Fibroblast of upper back skin (primary cell): Measurements from ENCODE around the gene SPSB3.

Experiments
- DNase-seq: peaks from one replicate; pipeline ENCODE4 v3.0.0-alpha.2; 2013

The SPSB3 gene

GRCh38 chr16:1782408-1783264 lies at the start of gene SPSB3, which contains the start of gene NUBP2:
SPSB3 (minus strand) TSS chr16:1782571; CDS start chr16:1781483, 1,088 bp downstream.
NUBP2 (plus strand) TSS chr16:1782960; CDS start chr16:1783021, 61 bp downstream.
- peak; percentile 100 for DNase-seq

- no peak for DNase-seq
Observed at GRCh38 chr16:1831186-1832075, 49.1 kb upstream of the SPSB3 start.

DNA sequence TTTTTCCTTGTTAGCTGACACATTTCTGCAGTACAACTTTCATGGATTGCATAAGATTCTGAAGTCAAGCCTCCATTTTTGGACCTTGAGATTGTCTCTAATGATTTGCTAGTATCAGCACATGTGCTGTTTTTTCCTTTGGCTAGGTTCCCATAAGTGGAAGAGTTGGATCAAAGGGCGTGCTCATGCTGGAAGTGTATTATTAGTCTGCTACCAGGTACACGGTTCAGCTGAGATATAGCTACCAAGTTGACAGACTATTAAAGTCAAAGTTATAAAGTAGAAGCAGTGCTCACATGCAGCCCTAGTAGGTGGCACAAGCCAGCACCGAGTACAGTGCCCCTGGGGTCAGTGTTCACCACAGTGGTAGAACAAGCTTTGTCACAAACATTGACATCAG lies 47.8 kb upstream of the SPSB3 start:
- no peak for DNase-seq

DNA sequence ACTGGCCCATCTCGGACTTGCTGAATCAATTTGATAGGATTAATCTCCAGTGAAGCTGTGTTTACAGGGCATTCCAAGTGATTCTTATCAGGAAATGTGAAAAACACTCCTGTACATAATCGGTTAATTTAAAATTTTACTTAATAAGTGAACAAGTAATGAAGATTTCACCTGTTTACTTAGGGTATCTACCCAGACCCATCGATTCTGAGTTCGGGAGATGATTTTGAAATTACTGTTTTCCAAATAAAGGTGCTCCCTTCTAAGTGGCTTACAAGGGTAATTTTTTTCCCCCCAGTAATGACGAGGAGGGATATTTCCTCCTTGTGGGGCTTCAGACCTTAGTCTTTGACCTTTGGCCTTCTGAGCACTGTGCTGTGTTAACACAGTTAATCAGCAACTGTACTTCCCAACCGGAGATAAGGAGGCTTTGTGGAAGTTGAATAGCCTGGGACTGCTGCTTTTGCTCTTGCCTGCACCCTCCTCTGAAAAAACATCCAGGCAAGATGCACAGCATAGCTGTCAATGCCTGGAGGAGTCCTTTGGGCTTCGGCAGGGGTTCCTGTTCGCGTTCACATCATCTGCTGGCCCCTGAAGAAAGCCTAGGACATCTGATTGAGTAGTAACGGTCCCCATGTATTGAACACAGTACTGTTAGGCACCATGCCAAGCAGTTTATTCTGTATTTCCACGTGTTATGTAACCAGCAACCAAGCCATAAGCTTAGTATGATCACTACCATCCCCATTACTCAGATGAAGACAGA lies 46.5 kb upstream of the SPSB3 start:
- DNase-seq, result no peak

GRCh38 chr16:1826691-1827573 lies 44.6 kb upstream of the SPSB3 start, which contains the start of the genes FAHD1 and HAGH:
FAHD1 (plus strand) TSS chr16:1827206; CDS start chr16:1827239, 33 bp downstream.
HAGH (minus strand) TSS chr16:1826825; CDS start chr16:1826787, 38 bp downstream.
- peak; percentile 91 for DNase-seq

DNA sequence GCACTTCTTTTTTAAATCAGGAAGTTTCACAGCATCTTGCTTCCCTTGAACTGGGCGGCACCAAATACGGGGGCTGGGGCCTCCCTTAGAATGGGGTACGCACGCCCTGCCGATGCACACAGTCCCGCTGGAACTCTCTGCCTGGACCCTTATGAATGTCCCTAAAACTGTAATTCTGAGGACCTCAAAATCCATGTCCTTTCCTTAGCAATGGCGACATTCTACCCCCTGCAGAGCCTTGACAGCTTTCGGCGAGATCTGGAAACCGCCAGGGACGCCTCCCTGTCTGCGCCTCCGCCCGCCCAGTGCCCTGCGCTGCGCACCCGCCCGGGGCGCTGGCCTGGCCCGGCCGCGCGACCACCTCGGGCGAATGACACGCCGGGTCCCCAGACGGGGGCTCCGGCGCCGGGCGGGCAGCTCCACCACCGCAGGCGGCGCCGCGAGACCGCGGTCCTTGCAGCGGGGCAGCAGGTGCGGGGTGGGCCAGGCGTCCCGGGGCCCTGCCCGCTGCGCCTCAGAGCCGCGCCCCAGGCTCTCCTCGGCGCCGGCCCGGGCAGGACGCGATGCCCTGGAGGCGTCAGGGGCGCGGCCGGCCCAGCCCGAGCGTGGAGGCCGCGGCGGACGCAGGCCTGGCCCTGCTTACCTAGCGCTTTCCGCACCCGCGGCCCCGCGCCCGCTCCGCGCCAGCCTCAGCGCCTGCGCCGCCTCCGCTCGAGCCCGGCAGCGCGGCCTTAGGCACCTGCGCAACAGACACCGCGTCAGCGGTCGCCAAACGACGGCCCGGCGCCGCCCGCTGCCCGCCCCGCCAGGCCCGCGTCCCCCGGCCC lies 43.7 kb upstream of the SPSB3 start:
- DNase-seq, result no peak

DNA sequence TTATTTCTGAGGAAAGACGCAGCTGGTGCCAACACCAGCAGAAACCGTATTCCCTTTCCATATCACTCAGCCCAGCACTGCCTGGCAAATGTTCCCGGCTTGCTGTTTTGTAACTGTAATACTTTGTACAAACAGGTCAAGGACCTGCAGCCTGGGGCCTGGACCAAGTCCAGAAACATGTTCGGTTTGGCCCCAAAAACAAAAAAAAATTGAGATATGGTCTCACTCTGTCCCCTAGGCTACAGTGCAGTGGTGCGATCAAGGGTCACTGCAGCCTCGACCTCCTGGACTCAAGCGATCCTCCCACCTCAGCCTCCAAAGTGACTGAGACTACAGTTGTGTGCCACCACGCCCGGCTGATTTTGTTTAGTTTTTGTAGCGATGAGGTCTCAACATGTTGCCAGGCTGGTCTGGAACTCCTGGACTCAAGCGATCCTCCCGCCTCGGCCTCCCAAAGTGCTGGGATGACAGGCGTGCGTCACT lies 43.1 kb upstream of the SPSB3 start:
- DNase-seq, result no peak

DNA sequence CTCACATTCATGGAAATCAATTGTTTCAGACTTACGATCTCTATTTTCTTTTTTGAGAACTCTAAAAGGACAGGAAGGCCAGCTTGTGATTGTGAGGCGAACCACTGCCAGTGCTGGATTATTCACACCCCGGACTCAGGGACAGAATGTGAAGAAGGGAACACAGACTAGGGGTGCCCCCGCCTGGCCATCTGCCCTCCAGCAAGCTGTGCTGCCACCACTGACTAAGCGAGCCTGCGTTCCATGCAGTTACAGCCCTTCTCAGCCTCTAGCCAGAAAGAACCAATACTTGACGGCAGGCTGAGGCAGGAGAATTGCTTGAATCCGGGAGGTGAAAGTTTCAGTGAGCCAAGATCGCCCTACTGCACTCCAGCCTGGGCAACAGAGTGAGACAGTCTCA lies 41.5 kb upstream of the SPSB3 start:
- peak; percentile 14 for DNase-seq

GRCh38 chr16:1822801-1823200 lies 40.4 kb upstream of the SPSB3 start:
- no peak for DNase-seq

DNA sequence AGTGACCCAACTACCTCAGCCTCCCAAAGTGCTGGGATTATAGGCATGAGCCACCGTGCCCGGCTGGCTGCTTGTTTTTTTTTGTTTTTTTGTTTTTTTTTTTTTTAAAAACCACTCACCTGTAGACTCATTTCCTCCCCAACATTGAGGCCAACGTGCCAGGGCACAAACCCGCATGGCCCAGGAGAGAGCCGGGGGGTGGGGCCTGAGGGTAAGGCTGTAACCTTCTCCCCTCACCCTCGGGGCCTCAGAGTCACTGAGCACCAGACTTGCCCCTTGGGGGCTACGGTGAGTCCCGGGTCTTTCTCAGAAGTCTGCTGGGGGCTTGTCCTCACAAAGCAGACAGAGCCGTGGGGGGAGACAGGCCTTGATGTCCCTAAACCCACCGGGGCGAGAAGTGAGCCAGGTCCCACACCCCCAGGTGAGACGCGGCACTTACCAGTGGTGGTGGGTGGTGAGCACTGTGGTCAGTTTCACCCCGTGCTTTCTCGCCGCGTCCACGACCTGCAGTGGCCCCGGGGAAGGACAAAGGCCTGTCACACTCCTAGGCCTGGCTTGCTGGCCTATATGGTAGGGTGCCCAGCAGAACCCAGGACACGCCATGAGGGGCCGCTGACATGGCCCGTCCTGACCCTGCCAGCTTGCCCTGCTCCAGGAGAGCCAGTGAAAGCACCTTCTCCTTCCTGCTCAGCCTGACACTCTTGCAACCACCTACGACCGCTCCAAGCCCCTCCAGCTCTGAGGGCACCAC lies 39.7 kb upstream of the SPSB3 start:
- DNase-seq, result no peak

GRCh38 chr16:1820946-1821290 lies 38.5 kb upstream of the SPSB3 start:
- no peak for DNase-seq

GRCh38 chr16:1820096-1820945 lies 38.0 kb upstream of the SPSB3 start:
- no peak for DNase-seq

- no peak for DNase-seq
Observed at GRCh38 chr16:1819611-1820010, 37.2 kb upstream of the SPSB3 start.

DNA sequence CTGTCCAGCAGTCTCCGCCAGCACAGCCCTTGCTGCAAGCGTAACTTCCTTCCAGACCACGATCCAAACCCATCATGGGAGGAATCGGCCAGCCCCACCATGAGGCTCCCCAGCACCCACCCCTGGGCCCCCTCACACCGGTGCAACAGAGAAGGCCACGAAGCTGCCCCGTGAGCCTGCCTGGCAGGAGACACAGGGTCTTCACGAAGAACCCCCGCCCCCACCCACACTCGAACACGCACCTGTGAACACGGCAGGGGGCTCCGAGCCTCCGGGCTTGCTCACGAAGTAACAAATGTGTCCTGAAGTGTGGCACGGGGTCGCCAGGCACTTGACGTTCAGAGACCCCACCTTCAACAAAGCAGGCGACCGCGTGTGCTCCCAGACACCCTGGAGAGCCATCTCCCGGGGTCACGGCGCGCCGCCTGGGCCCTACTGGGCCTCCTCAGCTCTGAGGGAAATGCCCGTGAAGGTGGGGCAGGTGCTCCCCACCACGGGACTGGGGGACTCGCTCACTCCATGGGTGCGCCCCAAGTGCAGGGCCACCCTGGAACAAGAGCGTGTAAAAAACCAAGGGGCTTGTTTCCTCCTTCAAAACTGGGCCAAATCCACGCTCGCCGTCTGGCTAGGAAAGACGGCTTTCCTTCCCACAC lies 36.6 kb upstream of the SPSB3 start:
- DNase-seq, result no peak

DNA sequence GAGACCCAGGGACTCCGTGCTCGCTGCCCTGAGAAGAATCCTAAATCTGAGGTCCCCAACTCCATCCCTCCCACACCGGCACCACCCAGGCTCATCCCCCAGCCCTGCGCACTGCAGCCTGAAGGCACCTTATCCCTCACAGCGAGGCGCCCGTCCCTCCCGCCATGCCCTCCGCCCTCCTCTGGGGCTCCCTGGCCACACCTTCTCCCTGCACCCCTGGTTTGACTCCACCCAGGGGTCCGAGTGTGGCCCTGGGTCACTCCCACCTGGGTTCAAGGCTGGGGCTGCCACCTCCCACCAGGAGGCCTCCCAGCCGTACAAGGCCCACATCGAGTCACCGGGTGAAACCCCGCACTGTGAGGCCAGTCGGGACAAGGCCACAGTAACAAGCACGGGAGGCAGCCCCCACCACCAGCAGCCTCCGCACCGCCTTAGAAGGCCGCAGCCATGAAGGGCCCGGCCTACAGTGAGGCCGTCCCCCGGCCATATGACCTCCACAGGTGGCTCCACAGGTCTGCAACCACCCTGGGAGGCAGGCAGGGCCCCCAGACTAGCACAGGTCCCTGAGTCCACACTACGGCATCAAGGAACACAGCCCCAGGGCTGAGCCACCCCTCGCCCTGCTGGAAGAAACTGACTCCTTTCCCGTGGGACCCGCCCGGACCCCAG lies 36.0 kb upstream of the SPSB3 start:
- no peak for DNase-seq

- no peak for DNase-seq
Observed at GRCh38 chr16:1817716-1818115, 35.3 kb upstream of the SPSB3 start.

DNA sequence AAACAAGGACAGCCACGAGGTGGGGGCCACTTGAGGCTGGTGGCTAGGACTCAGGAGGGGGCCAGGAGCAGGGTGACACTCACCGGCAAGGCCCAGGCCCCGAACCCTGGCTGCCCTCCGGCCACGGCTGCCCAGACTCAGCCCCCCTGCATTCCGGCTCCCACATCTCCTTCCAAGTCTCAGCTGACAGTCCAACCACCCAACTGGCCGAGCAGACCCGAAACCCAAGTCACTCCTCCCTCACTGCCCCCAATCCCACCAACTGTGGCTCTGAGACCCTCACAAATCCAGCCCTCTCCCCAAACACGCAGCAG lies 34.9 kb upstream of the SPSB3 start:
- DNase-seq, result no peak
